Stimulated activated CD4-positive, alpha-beta T cell treated with anti-CD3 and anti-CD28 coated beads, TNF-alpha, amount 100 ng/mL, for 1 hour (primary cell): ENCODE results near the gene HMCES.
"Not testable (repeated sequence)": the region's sequence is repeated elsewhere in the genome, so short reads cannot be mapped to it uniquely, and the experiment has no call there.

Source experiments
- DNase-seq, 3 donors: peaks; one replicate each; pipeline ENCODE4 v3.0.0-alpha.2; 2020; ENCODE audit warnings: low read depth in 3 of 3, low spot score in 1 of 3

Gene HMCES

GRCh38 chr3:129257609-129258008 lies 21.1 kb upstream of the HMCES start:
- DNase-seq, result no peak

- no peak for DNase-seq
These were observed 18.8 kb upstream of the HMCES start for GRCh38 chr3:129259612-129260477.

GRCh38 chr3:129260606-129261005 lies 18.1 kb upstream of the HMCES start:
- no peak for DNase-seq

GRCh38 chr3:129261894-129262293 lies 16.8 kb upstream of the HMCES start:
- DNase-seq, result no peak

- no peak for DNase-seq
These were observed 15.3 kb upstream of the HMCES start for GRCh38 chr3:129263161-129263910.

- not testable (repeated sequence) for DNase-seq
These were observed 13.7 kb upstream of the HMCES start for GRCh38 chr3:129264994-129265393.

GRCh38 chr3:129266651-129267050 lies 12.0 kb upstream of the HMCES start:
- no peak for DNase-seq

GRCh38 chr3:129268396-129268795 lies 10.3 kb upstream of the HMCES start:
- DNase-seq, result no peak

- no peak for DNase-seq
These were observed 7.0 kb upstream of the HMCES start for GRCh38 chr3:129271674-129272073.

- no peak for DNase-seq
These were observed 2.3 kb upstream of the HMCES start for GRCh38 chr3:129276385-129276784.

GRCh38 chr3:129277829-129278271 lies 820 bp upstream of the HMCES start:
- no peak for DNase-seq

GRCh38 chr3:129278966-129279906 lies 566 bp downstream of the HMCES start:
- DNase-seq, result peak in 2 of 3 donors; percentile 10 to 24

GRCh38 chr3:129280183-129280582 lies 1.5 kb downstream of the HMCES start:
- DNase-seq, result no peak

GRCh38 chr3:129281726-129282125 lies 3.1 kb downstream of the HMCES start:
- DNase-seq, result no peak

- DNase-seq, result no peak
These were observed 4.2 kb downstream of the HMCES start for GRCh38 chr3:129282727-129283327.

GRCh38 chr3:129286081-129286480 lies 7.4 kb downstream of the HMCES start:
- no peak for DNase-seq

- DNase-seq, result no peak
These were observed 9.8 kb downstream of the HMCES start for GRCh38 chr3:129288446-129288845.

- no peak for DNase-seq
These were observed 10.7 kb downstream of the HMCES start for GRCh38 chr3:129289201-129289921.

GRCh38 chr3:129291236-129291886 lies 12.7 kb downstream of the HMCES start:
- no peak for DNase-seq

- DNase-seq, result no peak
These were observed 16.6 kb downstream of the HMCES start for GRCh38 chr3:129295286-129295685.
